K562 (cell line): ENCODE data around the gene FMN1. TPM values are rescaled to one million over a fixed set of nuclear protein-coding genes. Genes with fewer than 3 reads are reported as not detected.

Experiments
- ATAC-seq: fragments of 200-7000 bp; cut with Tn5 transposase; 3 replicates; pipeline ENCODE4 v1.9.1; 2020; ENCODE audit warnings: moderate library complexity
- BruUV-seq: library from RNA; stranded (reverse); fragments of 400-500 nt; replicated peaks from 2 replicates; lab custom pipeline; 2021; lab: Mats Ljungman, UMichigan
- CTCF ChIA-PET: fragments of 300-600 bp; formaldehyde crosslinking; extraction: SDS; loops from one replicate; lab custom pipeline; 2021; ENCODE audit warnings: low intra/inter-chr PET ratio; lab: Yijun Ruan, JAX
- POLR2A ChIA-PET: fragments of 300-600, 350-650 bp; sonication (Branson Sonifier 250); formaldehyde crosslinking; extraction: SDS; loops from one replicate; lab custom pipeline; 2021; ENCODE audit warnings: antibody characterized with exemption, inconsistent platforms; lab: Yijun Ruan, JAX
- DNase-seq, 4 experiments: peaks; one replicate each; pipeline versions ENCODE4 v3.0.0 to v3.0.0-alpha.2; 2011 to 2018; ENCODE audit warnings: low spot score in 3 of 4, mixed read lengths in 3 of 4; ENCODE audit errors: extremely low read depth in 1 of 4
- FAIRE-seq: peaks from 2 replicates; lab custom pipeline; 2011; peaks lifted over from hg19 to GRCh38; lab: Jason Lieb, UNC
- H2AFZ ChIP-seq: 2 replicates; pipeline ENCODE4 v1.6.0; 2011; ENCODE audit warnings: low read depth, low read length, control low read depth, inconsistent platforms
- H3K27ac ChIP-seq: fragments of 200-600 bp; 3 replicates; pipeline ENCODE4 v1.8.0; 2011; ENCODE audit warnings: low read depth, mild to moderate bottlenecking, control low read depth, inconsistent platforms, low read length, moderate library complexity, mixed read lengths; ENCODE audit errors: extremely low read depth
- H3K27me3 ChIP-seq, 2 experiments: fragments of 300-600 bp in 1 of 2; 2 replicates in 1 of 2; 3 replicates in 1 of 2; pipeline versions ENCODE4 v1.6.0 to v1.8.0; 2011; ENCODE audit warnings: inconsistent platforms in 2 of 2, low read length in 2 of 2, mild to moderate bottlenecking in 1 of 2, mixed read lengths in 1 of 2, moderate library complexity in 1 of 2; ENCODE audit not compliant: control insufficient read depth in 2 of 2, insufficient read depth in 2 of 2
- H3K36me3 ChIP-seq: fragments of 300-600 bp; 3 replicates; pipeline ENCODE4 v1.8.0; 2011; ENCODE audit warnings: mild to moderate bottlenecking, low read length, inconsistent platforms; ENCODE audit not compliant: control insufficient read depth, insufficient read depth
- H3K4me1 ChIP-seq, 2 experiments: fragments of 200-600 bp in 1 of 2; replicated peaks in 1 of 2; 2 replicates in 1 of 2; 3 replicates in 1 of 2; pipeline versions ENCODE4 v1.5.1 to v1.8.0; 2011; ENCODE audit warnings: inconsistent platforms in 2 of 2, low read length in 2 of 2, mild to moderate bottlenecking in 1 of 2, mixed read lengths in 1 of 2, moderate library complexity in 1 of 2; ENCODE audit not compliant: control insufficient read depth in 2 of 2, insufficient read depth in 2 of 2
- H3K4me2 ChIP-seq: 2 replicates; pipeline ENCODE4 v1.6.1; 2011; ENCODE audit warnings: low read length, control low read depth, inconsistent platforms, mixed read lengths; ENCODE audit not compliant: insufficient read depth
- H3K4me3 ChIP-seq: fragments of 200-600 bp; sonication (generic), shearing (Covaris generic); 2 replicates; pipeline ENCODE4 v1.5.1; 2016; ENCODE audit warnings: control low read depth, inconsistent platforms
- H3K79me2 ChIP-seq: fragments of 200-600 bp; 3 replicates; pipeline ENCODE4 v1.8.0; 2011; ENCODE audit warnings: low read length, inconsistent platforms; ENCODE audit not compliant: control insufficient read depth, insufficient read depth
- H3K9ac ChIP-seq, 2 experiments: 2 replicates each; pipeline versions ENCODE4 v1.6.0 to v1.6.1; 2011; ENCODE audit warnings: low read depth in 2 of 2, low read length in 2 of 2, control low read depth in 1 of 2, inconsistent platforms in 1 of 2, mild to moderate bottlenecking in 1 of 2, mixed read lengths in 1 of 2; ENCODE audit not compliant: insufficient read depth in 1 of 2
- H3K9me1 ChIP-seq: one replicate; pipeline ENCODE4 v1.6.0; 2011; ENCODE audit warnings: inconsistent platforms, mild to moderate bottlenecking, low read length, moderate library complexity; ENCODE audit not compliant: control insufficient read depth, insufficient read depth
- H3K9me3 ChIP-seq: replicated peaks from 2 replicates; pipeline ENCODE4 v1.5.1; 2011; ENCODE audit warnings: low read depth, low read length, inconsistent platforms; ENCODE audit not compliant: control insufficient read depth, insufficient read depth
- H4K20me1 ChIP-seq: replicated peaks from 2 replicates; pipeline ENCODE4 v1.6.1; 2011; ENCODE audit warnings: low read length, inconsistent platforms, mixed read lengths; ENCODE audit not compliant: control insufficient read depth, insufficient read depth
- EP300 ChIP-seq: IDR thresholded peaks from 2 replicates; pipeline ENCODE4 v1.6.1; 2012; ENCODE audit warnings: low read length, improper control_type of control experiment
- POLR2AphosphoS5 ChIP-seq: IDR thresholded peaks from 2 replicates; pipeline ENCODE4 v1.6.1; 2011; ENCODE audit warnings: mild to moderate bottlenecking, low read depth, low read length, moderate library complexity; ENCODE audit not compliant: control insufficient read depth, insufficient read depth
- STAT5A ChIP-seq: IDR thresholded peaks from 2 replicates; pipeline ENCODE4 v1.6.1; 2012; ENCODE audit warnings: low read length, inconsistent platforms, borderline replicate concordance
- ZNF324 ChIP-seq: fragments of 250-450 bp; sonication (Bioruptor Pico); IDR thresholded peaks from 2 replicates; pipeline ENCODE4 v1.4.0; 2020; ENCODE audit warnings: mild to moderate bottlenecking
- WGBS: fragments of 100-300 bp; shearing (Covaris generic); methylation state at CpG from one replicate; pipeline ENCODE4 v1.1.6; 2016; ENCODE audit warnings: low coverage, mixed read lengths; ENCODE audit not compliant: insufficient coverage; ENCODE audit errors: missing lambda C conversion rate; 5-methylcytosine and 5-hydroxymethylcytosine counted together
- in situ Hi-C: fragments of 300-500 bp; cut with MboI; formaldehyde crosslinking; loops from 4 replicates; pipeline ENCODE4 v1.15.0; 2018; ENCODE audit warnings: inconsistent platforms, mixed read lengths
- intact Hi-C: fragments of 100-400 bp; cut with micrococcal nuclease; formaldehyde crosslinking; loops from 2 replicates; pipeline ENCODE4 v1.14.2; 2022
- polyA plus RNA-seq, 8 experiments: library from polyadenylated mRNA; depleted of rRNA in 4 of 8; stranded (reverse) in 5 of 8; unstranded in 3 of 8; fragments of >200 nt; fragmentation: Nextera tagmentation in 2 of 8; fragmentation: Illumina TruSeq in 1 of 8; extraction: Ambion mirVana in 2 of 8; extraction: Trizol in 1 of 8; gene quantifications; 2 replicates each; pipeline versions ENCODE4 v1.2.1 to v1.2.3, GENCODE V29; 2011 to 2014; ENCODE audit warnings: inconsistent platforms in 1 of 8, missing spikeins in 1 of 8
- total RNA-seq, 7 experiments: library from RNA; depleted of rRNA in 6 of 7; stranded (reverse); fragments of >200 nt in 6 of 7; fragmentation: Illumina TruSeq in 2 of 7; extraction: Trizol in 2 of 7; gene quantifications; 2 replicates each; pipeline versions ENCODE4 v1.2.1 to v1.2.3, GENCODE V29; 2011 to 2021; ENCODE audit warnings: low replicate concordance in 1 of 7

The FMN1 gene
- total and polyA plus RNA-seq, 9 of the 15 experiments (the other 6 are each of a cell fraction or from before 2014, with no cell fraction given), result 0.03 to 0.07 (median 0.04) TPM; not detected in 6

GRCh38 chr15:32864841-32865240, 329.7 kb downstream of the FMN1 start:
- Histone ChIP-seq H4K20me1 (no peaks in the 10 kb centered on the region), H3K9me1 (no peaks in the 10 kb centered on the region), H3K4me1 (peaks cover 0 to 8% of the 10 kb centered on the region in 2 experiments; a peak in 3 of 5 replicates), H3K9ac (no peak overlapping the region), H3K36me3 (no peaks in the 10 kb centered on the region), H3K4me2 (no peak overlapping the region), H3K79me2 (no peaks in the 10 kb centered on the region), H3K4me3 (no peak overlapping the region), H2AFZ (no peak overlapping the region), H3K9me3 (no peaks in the 10 kb centered on the region), H3K27me3 (no peaks in the 10 kb centered on the region), H3K27ac (no peak overlapping the region)
- no peak for ATAC-seq
- in situ Hi-C loops (no loop called here), intact Hi-C loops (no loop called here)
- POLR2A ChIA-PET, result interaction anchor here (1.1 kb wide), 1 partner anchor 21 kb away, joined by 3 read pairs; no protein-coding TSS in a partner anchor
- no peak for DNase-seq
- CTCF ChIA-PET, result no interaction called here
- BruUV-seq, result no TSS peak
- WGBS, result 14% methylated on average over 3 of the region's 3 CpGs
- FAIRE-seq, result no peak
- no peak for TF ChIP-seq STAT5A
- TF ChIP-seq EP300, result no peak
- TF ChIP-seq POLR2AphosphoS5, result no peak

GRCh38 chr15:32864051-32864450, 330.5 kb downstream of the FMN1 start:
- ATAC-seq (no peak), FAIRE-seq (no peak), DNase-seq (no peak)
- no peaks in the 10 kb centered on the region for H3K9me3 ChIP-seq
- TF ChIP-seq ZNF324, result no peak
- no peak for TF ChIP-seq POLR2AphosphoS5
- no peaks in the 10 kb centered on the region for H4K20me1 ChIP-seq
- BruUV-seq, result no TSS peak
- peaks cover 0 to 8% of the 10 kb centered on the region in 2 experiments; a peak in 3 of 5 replicates for H3K4me1 ChIP-seq
- 11% methylated on average over 1 of the region's 1 CpG for WGBS
- no peaks in the 10 kb centered on the region for H3K9me1 ChIP-seq
- ChIA-PET POLR2A (no interaction called here), CTCF (no interaction called here)
- no peak overlapping the region for H3K27ac ChIP-seq
- no peak overlapping the region for H3K4me3 ChIP-seq
- no peak overlapping the region for H3K9ac ChIP-seq
- no peak overlapping the region for H2AFZ ChIP-seq
- H3K36me3 ChIP-seq, result no peaks in the 10 kb centered on the region
- no peaks in the 10 kb centered on the region for H3K27me3 ChIP-seq
- intact Hi-C loops, result no loop called here
- H3K4me2 ChIP-seq, result no peak overlapping the region
- in situ Hi-C loops, result no loop called here
- H3K79me2 ChIP-seq, result no peaks in the 10 kb centered on the region
